Ectodermal cell (in vitro differentiated cells): Measurements from ENCODE around the gene KHDC4.

Source experiments
- H3K27ac ChIP-seq: 2 replicates; pipeline ENCODE4 v1.7.0; 2013; ENCODE audit warnings: mild to moderate bottlenecking, low read depth, low read length; ENCODE audit not compliant: insufficient read depth, poor library complexity, severe bottlenecking
- H3K27me3 ChIP-seq: 2 replicates; pipeline ENCODE4 v1.7.0; 2013; ENCODE audit warnings: mild to moderate bottlenecking, low read length; ENCODE audit not compliant: insufficient read depth, control insufficient read depth, poor library complexity, severe bottlenecking
- H3K36me3 ChIP-seq: one replicate; pipeline ENCODE4 v1.7.0; 2013; ENCODE audit warnings: low read length; ENCODE audit not compliant: control insufficient read depth, insufficient read depth
- H3K4me1 ChIP-seq: one replicate; pipeline ENCODE4 v1.7.0; 2013; ENCODE audit warnings: low read length; ENCODE audit not compliant: control insufficient read depth, insufficient read depth
- H3K4me3 ChIP-seq: 2 replicates; pipeline ENCODE4 v1.7.0; 2013; ENCODE audit warnings: low read depth, low read length, control low read depth; ENCODE audit not compliant: insufficient read depth
- H3K9me3 ChIP-seq: 2 replicates; pipeline ENCODE4 v1.7.0; 2013; ENCODE audit warnings: mild to moderate bottlenecking, low read length, moderate library complexity; ENCODE audit not compliant: control insufficient read depth
- WGBS, 2 experiments: methylation state at CpG; one replicate each; pipeline ENCODE4 v1.1.7; 2013; ENCODE audit warnings: missing lambda C conversion rate in 2 of 2; 5-methylcytosine and 5-hydroxymethylcytosine counted together

Gene KHDC4

GRCh38 chr1:155871390-155871789 lies 62.8 kb downstream of the KHDC4 start:
- H3K4me1 ChIP-seq, result peaks cover 11% of the 10 kb centered on the region
- no peaks in the 10 kb centered on the region for H3K36me3 ChIP-seq
- WGBS, 2 experiments, result 86 to 96% methylated on average over 1 of the region's 1 CpG
- H3K27ac ChIP-seq, result no peak overlapping the region
- no peaks in the 10 kb centered on the region for H3K9me3 ChIP-seq
- H3K4me3 ChIP-seq, result no peak overlapping the region
- H3K27me3 ChIP-seq, result no peaks in the 10 kb centered on the region

GRCh38 chr1:155867766-155868165 lies 66.4 kb downstream of the KHDC4 start:
- Histone ChIP-seq H3K4me3 (no peak overlapping the region), H3K36me3 (no peaks in the 10 kb centered on the region), H3K27me3 (peaks cover 2% of the 10 kb centered on the region), H3K9me3 (no peaks in the 10 kb centered on the region), H3K27ac (no peak overlapping the region), H3K4me1 (peaks cover 10% of the 10 kb centered on the region)
- 91 to 92% methylated on average over 8 of the region's 8 CpGs for WGBS, 2 experiments

- H3K36me3 ChIP-seq, result no peaks in the 10 kb centered on the region
- peaks cover 19% of the 10 kb centered on the region for H3K27me3 ChIP-seq
- H3K27ac ChIP-seq, result no peak overlapping the region
- H3K4me1 ChIP-seq, result no peaks in the 10 kb centered on the region
- H3K9me3 ChIP-seq, result no peaks in the 10 kb centered on the region
- no peak overlapping the region for H3K4me3 ChIP-seq
These were observed 69.8 kb downstream of the KHDC4 start for GRCh38 chr1:155864393-155864792.
